Measurements from ENCODE around the gene TMEM169. TPM values are rescaled to one million over a fixed set of nuclear protein-coding genes. Genes with fewer than 3 reads are reported as not detected.
"Not testable (repeated sequence)": the region's sequence is repeated elsewhere in the genome, so short reads cannot be mapped to it uniquely, and the experiment has no call there.

The TMEM169 gene
- total RNA-seq, 1 donor from 2014 or later, result 3.1 TPM

- no peak for DNase-seq (ENCODE audit: low read depth)
- no peak overlapping the region for H3K4me3 ChIP-seq (ENCODE audit: low read depth, low read length)
- TF ChIP-seq CTCF (conservative IDR thresholded peaks at IDR 0.05; ENCODE audit: low read depth, low read length), result no peak
Measured at GRCh38 chr2:216075510-216076485, 5.9 kb upstream of the TMEM169 start.

GRCh38 chr2:216078776-216079175 lies 2.9 kb upstream of the TMEM169 start:
- no peak for TF ChIP-seq CTCF (conservative IDR thresholded peaks at IDR 0.05; ENCODE audit: low read depth, low read length)
- H3K4me3 ChIP-seq (ENCODE audit: low read depth, low read length), result no peak overlapping the region
- no peak for DNase-seq (ENCODE audit: low read depth)

- not testable (repeated sequence) for H3K4me3 ChIP-seq (ENCODE audit: low read depth, low read length); DNase-seq (ENCODE audit: low read depth)
Measured at GRCh38 chr2:216080048-216080447, 1.7 kb upstream of the TMEM169 start.

- TF ChIP-seq CTCF (conservative IDR thresholded peaks at IDR 0.05; ENCODE audit: low read depth, low read length), result no peak
- peak overlapping the region; percentile 79 for H3K4me3 ChIP-seq (ENCODE audit: low read depth, low read length)
- DNase-seq (ENCODE audit: low read depth), result no peak
Measured at GRCh38 chr2:216081012-216081411, 707 bp upstream of the TMEM169 start.

- TF ChIP-seq CTCF (conservative IDR thresholded peaks at IDR 0.05; ENCODE audit: low read depth, low read length), result no peak
- H3K4me3 ChIP-seq (ENCODE audit: low read depth, low read length), result peak overlapping the region; percentile 79
- no peak for DNase-seq (ENCODE audit: low read depth)
Measured at GRCh38 chr2:216082117-216082711, 495 bp downstream of the TMEM169 start.

GRCh38 chr2:216082805-216083204 lies 1.1 kb downstream of the TMEM169 start:
- no peak for DNase-seq (ENCODE audit: low read depth)
- no peak for TF ChIP-seq CTCF (conservative IDR thresholded peaks at IDR 0.05; ENCODE audit: low read depth, low read length)
- H3K4me3 ChIP-seq (ENCODE audit: low read depth, low read length), result peak overlapping the region; percentile 79

- DNase-seq (ENCODE audit: low read depth), result peak; percentile 84
- no peak for TF ChIP-seq CTCF (conservative IDR thresholded peaks at IDR 0.05; ENCODE audit: low read depth, low read length)
- peak overlapping the region; percentile 23 for H3K4me3 ChIP-seq (ENCODE audit: low read depth, low read length)
Measured at GRCh38 chr2:216083464-216084281, 2.0 kb downstream of the TMEM169 start.
